ENCODE data around the gene CPNE6. TPM values are rescaled to one million over a fixed set of nuclear protein-coding genes. Genes with fewer than 3 reads are reported as not detected.
A peak's percentile ranks its signal among the peaks of the same experiment; 100 is the strongest.

Gene CPNE6
- total RNA-seq, 1 donor from 2014 or later, result not detected

- DNase-seq (ENCODE audit: low read depth in 2 of 2), result no peak
Measured at GRCh38 chr14:24054646-24055045, 16.7 kb upstream of the CPNE6 start.

DNA sequence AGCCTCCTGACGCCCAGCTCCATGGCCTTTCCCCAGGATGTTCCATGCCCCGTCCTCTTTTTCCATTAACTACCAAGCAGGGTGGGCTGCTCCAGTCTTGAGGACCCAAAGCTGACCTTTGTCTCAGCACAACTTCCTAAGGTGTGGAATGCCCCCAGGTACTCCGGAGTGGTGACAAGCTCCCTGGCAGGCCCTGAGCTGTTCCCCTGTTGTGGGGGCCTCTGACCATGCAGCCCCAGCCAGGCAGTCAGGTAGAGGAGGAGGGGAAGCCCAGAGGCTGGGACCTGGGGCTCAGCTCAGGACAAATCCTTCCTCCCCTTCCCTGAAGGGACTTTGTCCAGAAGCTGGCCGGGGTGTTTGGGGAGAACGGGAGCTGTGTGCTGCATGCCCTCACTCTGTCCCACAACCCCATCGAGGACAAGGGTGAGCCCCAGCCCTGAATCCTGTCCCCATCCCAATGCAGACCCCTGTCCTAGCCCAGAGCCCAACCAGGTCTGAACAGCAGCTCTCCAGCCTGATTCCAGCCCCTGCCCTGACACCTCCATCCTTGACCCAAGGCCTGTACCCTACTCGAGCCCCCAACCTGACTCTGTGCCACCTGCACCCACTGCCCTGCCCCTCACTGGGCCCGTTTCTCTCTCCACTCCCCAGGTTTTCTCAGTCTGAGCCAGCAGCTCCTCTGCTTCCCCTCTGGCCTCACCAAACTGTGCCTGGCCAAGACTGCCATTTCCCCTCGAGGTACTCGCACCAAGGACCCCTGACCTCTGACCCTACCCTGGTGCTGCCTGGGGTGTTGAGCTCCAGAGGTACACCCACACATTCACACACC is 15.2 kb upstream of the CPNE6 start:
- DNase-seq (ENCODE audit: low read depth in 2 of 2), result no peak

DNA sequence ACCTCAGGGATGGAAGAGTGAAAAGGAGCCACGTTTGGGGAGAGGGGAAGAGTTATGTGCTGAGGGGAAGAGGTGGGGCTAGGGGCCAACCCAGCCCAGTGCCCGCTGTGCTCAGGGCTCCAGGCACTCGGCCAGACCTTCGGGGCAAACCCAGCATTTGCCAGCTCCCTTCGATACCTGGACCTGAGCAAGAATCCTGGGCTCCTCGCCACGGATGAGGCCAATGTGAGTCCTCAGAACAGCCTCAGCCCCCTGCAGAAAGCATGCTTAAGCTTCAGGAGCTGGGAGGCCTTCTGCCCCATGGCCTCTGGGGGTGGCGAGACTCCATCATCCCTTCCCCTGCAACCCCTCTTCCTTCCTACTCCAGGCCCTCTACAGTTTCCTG is 14.6 kb upstream of the CPNE6 start:
- DNase-seq (ENCODE audit: low read depth in 2 of 2), result no peak

DNA sequence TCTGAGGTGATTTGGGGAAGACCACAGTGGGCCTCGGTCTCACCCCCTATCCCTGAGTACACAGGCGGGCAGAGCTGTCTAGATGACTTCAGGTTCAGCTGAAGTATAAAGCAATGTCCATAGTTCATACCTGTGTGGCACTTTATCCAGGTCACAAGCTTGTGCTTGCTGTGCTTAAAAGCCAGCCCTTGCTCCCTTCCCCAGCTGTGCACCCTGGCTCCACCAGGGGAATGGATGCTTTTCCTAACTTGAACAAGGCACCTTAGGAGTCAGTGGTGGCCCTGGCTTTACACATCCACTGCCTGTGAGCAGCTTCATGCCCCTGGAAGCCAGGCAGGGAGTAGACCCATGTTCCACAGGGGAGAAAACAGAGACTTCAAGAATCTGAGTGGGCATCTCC is 14.1 kb upstream of the CPNE6 start:
- DNase-seq (ENCODE audit: low read depth in 2 of 2), result no peak

- no peak for DNase-seq (ENCODE audit: low read depth in 2 of 2)
Measured at GRCh38 chr14:24057867-24058259, 13.5 kb upstream of the CPNE6 start.

- DNase-seq (ENCODE audit: low read depth in 2 of 2), result peak; percentile 63 to 73
Measured at GRCh38 chr14:24058260-24058950, 13.0 kb upstream of the CPNE6 start.

- no peak for DNase-seq (ENCODE audit: low read depth in 2 of 2)
Measured at GRCh38 chr14:24058951-24059475, 12.3 kb upstream of the CPNE6 start.

GRCh38 chr14:24059841-24060388 is 11.4 kb upstream of the CPNE6 start:
- no peak for DNase-seq (ENCODE audit: low read depth in 2 of 2)

DNA sequence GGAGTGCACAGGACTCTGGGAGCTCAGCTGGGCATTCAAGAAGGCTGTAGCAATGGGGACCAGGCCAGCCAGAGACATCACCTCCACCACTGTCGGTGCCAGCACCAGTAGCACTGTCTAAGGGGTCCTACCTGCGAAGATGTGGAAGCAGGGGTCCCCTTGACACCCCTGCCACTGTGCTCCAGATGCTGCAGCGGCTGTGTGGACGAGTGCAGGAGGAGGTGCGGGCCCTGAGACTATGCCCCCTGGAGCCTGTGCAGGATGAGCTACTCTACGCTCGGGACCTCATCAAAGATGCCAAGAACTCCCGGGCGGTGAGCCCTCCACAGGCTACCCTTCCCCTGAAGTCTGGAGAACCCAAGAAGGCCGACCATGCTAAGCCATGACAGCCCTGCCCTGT is 10.9 kb upstream of the CPNE6 start:
- no peak for DNase-seq (ENCODE audit: low read depth in 2 of 2)

DNA sequence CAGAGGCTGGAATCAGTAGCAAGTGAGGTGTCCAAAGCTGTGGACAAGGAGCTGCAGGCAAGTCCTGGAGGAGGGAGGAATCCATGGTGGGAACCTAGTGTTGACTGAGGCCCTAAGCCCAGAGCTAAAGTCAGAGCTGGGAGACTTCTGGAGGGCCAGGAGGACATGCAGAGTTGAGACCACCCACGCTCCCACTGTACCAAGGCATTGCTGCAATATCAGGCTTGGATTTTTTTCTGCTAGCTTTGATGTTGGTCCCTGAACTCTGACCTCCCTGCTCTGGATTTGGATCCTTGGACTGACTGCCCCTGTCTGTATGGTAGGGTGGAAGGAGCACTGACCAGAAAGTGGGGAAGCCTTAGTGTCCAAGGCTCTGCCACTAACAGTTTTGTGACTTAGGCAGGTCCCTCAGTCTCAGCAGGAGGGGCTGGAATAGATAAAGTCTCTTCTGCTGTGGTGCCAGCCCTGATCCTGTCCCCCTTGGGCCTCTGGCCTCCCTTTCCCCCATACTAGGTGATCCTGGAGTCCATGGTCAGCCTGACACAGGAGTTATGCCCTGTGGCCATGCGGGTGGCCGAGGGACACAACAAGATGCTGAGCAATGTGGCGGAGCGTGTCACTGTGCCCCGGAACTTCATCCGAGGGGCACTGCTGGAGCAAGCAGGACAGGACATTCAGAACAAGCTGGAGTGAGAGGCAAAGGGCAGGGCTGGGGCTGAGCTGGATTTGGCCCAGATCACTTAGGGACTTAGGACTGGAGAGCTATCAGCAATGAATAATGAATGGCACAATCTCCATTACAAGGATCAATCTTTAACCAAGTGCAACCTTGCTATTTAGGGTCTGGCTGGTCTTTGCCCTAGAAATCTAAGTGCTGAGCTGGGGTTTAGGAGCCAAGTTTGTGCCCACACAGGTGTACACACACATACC is 10.1 kb upstream of the CPNE6 start:
- DNase-seq (ENCODE audit: low read depth in 2 of 2), result no peak

DNA sequence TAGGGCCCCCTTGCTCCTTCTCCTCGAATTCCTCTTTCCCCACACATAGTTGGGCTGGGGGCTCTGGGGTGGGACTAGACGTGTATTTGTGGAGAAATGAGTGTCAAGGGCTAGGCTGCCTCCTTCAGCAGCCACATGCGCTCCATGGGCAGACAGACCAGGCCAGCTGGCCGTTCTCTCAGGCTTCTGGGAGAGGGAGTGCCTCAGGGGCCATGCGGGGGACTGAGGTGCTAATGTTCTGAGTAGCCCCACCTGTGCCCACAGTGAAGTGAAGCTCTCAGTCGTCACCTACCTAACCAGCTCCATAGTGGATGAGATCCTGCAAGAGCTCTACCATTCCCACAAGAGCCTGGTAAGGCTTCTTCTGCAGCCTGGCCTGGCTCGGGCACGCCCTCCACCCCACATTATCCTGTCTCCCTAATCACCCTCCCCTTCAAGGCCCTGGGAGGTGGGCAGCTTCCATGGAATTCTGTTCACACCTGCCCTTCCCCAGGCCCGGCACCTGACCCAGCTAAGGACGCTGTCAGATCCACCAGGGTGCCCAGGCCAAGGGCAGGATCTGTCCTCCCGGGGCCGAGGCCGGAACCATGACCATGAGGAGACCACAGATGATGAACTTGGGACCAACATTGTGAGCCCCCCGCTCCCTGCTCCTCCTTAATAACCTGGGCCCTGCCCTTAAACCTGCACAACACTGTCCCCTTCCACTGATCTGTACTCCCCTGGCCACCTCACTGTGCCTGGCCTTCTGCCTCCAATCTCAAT is 9.0 kb upstream of the CPNE6 start:
- no peak for DNase-seq (ENCODE audit: low read depth in 2 of 2)

GRCh38 chr14:24063263-24063836 is 8.0 kb upstream of the CPNE6 start:
- no peak for DNase-seq (ENCODE audit: low read depth in 2 of 2)

DNA sequence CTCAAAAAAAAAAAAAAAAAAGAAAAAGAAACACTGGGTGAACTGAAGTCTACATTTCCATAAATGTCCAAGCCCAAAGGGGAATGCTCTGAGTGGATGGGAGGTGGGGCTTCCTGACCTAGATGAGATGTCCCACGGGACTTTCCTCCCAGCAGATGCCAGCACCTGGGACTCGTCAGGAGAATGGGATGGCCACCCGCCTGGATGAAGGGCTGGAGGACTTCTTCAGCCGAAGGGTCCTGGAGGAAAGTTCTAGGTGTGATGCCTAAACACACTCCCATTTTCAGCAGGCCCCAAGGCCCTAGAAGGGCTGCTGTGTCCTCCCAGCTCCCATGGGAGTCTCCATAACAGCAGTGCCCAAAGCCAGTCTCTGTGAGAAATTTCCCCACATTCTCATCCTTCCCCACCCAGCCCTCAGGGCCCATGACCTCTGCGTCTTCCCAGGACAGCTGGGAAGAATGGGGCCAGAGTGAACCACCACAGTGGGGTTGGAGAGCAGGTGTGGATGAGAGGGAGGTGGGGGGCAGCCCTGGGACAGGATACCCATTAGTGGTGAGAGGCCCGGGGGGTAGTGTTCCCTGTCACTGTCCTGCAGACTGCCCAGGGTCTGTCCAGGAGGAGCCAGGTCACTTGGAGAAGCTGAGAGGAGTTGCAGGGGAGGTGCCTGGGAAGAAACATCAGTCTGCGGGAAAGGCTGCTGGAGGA is 7.1 kb upstream of the CPNE6 start:
- DNase-seq (ENCODE audit: low read depth in 2 of 2), result no peak

- DNase-seq (ENCODE audit: low read depth in 2 of 2), result no peak
Measured at GRCh38 chr14:24064856-24065255, 6.5 kb upstream of the CPNE6 start.

DNA sequence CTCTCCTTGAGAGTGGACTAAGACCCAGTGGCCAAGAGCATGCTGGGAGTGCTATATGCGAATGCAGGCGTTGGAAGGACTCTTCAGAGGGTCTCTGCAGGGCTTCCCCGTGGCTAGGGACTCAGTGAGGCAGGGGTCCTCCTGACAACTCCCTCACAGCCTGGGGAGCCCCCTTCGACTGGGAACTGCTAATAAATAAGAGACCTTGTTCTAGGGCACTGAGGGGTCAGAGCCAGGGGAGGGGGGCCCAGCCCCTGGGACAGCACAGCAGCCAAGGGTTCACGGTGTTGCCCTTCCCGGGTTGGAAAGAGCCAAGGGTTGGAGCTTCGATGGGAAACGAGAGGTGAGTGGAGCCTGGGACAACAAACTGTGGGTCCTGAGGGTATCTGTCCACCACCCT is 6.0 kb upstream of the CPNE6 start:
- no peak for DNase-seq (ENCODE audit: low read depth in 2 of 2)

GRCh38 chr14:24066496-24067132 is 4.7 kb upstream of the CPNE6 start:
- DNase-seq (ENCODE audit: low read depth in 2 of 2), result no peak

DNA sequence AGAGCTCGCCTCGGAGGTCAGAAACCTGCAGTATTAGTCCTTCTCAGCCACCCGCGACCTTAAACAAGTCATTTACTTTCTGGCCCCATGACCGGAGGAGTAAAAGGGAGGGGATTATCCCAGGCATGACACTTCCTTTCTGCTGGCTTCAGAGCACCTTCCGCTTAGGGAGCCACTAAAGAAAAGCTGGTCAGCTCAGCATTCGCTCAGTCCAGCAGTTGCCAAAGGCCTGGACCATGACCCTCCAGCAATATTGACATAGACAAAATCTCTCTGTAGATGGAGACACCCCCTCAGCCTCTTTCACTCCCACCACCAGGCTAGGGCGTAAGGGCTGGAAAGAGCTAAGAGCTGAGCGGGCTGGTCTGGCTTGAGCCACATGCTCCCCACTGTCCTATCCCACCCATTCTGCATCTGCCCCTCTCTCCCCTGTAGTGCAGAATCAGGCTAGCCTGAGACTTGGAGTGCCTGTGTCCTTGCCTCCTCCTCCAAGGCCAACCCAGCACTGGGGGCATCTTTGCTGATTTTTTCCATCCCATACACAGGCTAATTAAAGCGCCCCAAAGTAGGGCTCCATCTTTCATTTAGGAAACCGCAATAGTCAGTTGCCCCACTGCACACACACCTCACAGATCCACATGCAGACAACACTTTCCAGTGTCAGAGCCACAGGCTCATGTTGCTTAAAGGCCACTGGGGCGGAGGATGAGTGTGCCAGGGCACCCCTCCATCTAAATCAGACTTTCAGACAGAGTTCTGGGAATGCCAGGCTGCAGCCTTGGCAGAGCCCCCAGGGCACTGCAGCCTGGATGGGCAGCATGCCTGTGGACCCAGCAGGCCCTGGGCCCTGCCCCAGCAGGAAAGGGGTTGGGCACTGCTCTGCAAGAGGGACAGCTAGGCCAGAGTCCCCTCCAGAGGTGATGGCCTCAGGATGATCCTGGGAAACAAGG is 4.0 kb upstream of the CPNE6 start:
- DNase-seq (ENCODE audit: low read depth in 2 of 2), result no peak

All from lung microvascular endothelial cell (primary cell).